PC-3 (cell line): ENCODE results near the gene EHMT1.

ENCODE experiments used
- EZH2 ChIP-seq: fragments of 300-600 bp; sonication (generic); IDR thresholded peaks from one replicate; pipeline ENCODE4 v1.6.1; 2017; ENCODE audit warnings: antibody characterized with exemption, mild to moderate bottlenecking, low read length; ENCODE audit not compliant: unreplicated experiment
- EZH2phosphoT487 ChIP-seq: fragments of 300-600 bp; sonication (generic); IDR thresholded peaks from 2 replicates; pipeline ENCODE4 v1.6.1; 2018; ENCODE audit warnings: mild to moderate bottlenecking, antibody characterized with exemption, low read length, borderline replicate concordance
- TF ChIP-seq, protein P1 (sequence below): fragments of 300-600 bp; sonication (generic); conservative IDR thresholded peaks from 2 replicates; pipeline ENCODE4 v1.5.1; 2017; ENCODE audit warnings: antibody characterized with exemption, low read depth, mild to moderate bottlenecking, low read length

DNA sequence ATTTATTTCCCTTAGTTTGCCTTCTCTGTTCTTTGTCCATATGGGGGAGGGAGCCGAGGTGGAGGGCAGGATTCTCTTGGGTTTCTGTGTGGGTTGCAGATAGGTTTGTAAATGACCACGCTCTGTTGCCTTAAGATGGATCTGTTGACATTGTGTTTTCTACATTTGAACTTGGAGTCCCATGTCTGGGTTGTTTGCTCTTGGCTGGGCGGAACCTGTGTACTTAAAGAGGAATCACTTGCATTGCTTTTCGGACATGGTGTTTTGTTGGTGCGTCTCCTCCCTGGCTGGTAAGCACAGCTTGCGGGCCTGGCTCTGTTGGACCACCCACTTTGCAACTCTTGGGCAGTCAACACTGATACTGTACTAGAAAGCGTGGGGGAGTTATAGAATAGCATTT lies 45.9 kb downstream of the EHMT1 start:
- TF ChIP-seq, protein P1, sequence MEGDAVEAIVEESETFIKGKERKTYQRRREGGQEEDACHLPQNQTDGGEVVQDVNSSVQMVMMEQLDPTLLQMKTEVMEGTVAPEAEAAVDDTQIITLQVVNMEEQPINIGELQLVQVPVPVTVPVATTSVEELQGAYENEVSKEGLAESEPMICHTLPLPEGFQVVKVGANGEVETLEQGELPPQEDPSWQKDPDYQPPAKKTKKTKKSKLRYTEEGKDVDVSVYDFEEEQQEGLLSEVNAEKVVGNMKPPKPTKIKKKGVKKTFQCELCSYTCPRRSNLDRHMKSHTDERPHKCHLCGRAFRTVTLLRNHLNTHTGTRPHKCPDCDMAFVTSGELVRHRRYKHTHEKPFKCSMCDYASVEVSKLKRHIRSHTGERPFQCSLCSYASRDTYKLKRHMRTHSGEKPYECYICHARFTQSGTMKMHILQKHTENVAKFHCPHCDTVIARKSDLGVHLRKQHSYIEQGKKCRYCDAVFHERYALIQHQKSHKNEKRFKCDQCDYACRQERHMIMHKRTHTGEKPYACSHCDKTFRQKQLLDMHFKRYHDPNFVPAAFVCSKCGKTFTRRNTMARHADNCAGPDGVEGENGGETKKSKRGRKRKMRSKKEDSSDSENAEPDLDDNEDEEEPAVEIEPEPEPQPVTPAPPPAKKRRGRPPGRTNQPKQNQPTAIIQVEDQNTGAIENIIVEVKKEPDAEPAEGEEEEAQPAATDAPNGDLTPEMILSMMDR = no peak
- TF ChIP-seq EZH2 = no peak
- no peak for TF ChIP-seq EZH2phosphoT487
